Measurements from ENCODE around the gene SDCBP2. TPM values are rescaled to one million over a fixed set of nuclear protein-coding genes. Genes with fewer than 3 reads are reported as not detected.

SDCBP2 gene
- total and polyA plus RNA-seq, 2 donors from 2014 or later = 10.3 to 18.3 TPM

DNA sequence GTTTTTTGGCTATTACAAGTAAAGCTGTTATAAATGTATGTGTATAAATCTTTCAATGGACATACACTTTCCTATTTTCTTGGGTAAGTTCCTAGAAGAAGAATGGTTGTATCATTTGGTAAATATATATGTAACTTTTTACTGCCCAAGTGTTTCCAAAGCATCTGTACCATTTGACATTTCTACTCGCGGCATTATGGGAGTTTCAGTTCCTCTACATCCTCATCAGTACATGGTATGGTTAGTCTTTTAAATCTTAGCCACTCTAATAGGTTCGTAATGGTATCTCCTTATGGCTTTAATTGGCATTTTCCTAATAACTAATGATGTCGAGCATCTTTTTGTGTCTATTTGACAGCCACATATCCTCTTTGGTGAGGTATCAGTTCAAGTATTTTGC, 49.9 kb downstream of the SDCBP2 start:
- Histone ChIP-seq H3K9me3 (ENCODE audit: control insufficient read depth in 2 of 3, insufficient read depth in 1 of 3, low read length in 3 of 3) (no peaks in the 10 kb centered on the region), H3K4me1 (ENCODE audit: control insufficient read depth in 2 of 3, insufficient read depth in 2 of 3, low read depth in 1 of 3, low read length in 3 of 3) (no peaks in the 10 kb centered on the region), H3K36me3 (ENCODE audit: control insufficient read depth in 2 of 3, insufficient read depth in 3 of 3, low read length in 3 of 3) (no peaks in the 10 kb centered on the region), H3K9ac (ENCODE audit: low read length in 3 of 3) (no peak overlapping the region), H3K27ac (ENCODE audit: low read depth in 2 of 2, low read length in 2 of 2) (no peak overlapping the region), H3K27me3 (ENCODE audit: control insufficient read depth, insufficient read depth, low read length) (no peaks in the 10 kb centered on the region), H3K4me3 (ENCODE audit: low read length in 3 of 3) (no peak overlapping the region)
- no peak for FAIRE-seq
- no peak for TF ChIP-seq CTCF (IDR thresholded peaks at IDR 0.05; ENCODE audit: borderline replicate concordance, extremely low read depth, insufficient read depth)
- no peak for DNase-seq
- intact Hi-C loops (cut with DNase I) = no loop called here

DNA sequence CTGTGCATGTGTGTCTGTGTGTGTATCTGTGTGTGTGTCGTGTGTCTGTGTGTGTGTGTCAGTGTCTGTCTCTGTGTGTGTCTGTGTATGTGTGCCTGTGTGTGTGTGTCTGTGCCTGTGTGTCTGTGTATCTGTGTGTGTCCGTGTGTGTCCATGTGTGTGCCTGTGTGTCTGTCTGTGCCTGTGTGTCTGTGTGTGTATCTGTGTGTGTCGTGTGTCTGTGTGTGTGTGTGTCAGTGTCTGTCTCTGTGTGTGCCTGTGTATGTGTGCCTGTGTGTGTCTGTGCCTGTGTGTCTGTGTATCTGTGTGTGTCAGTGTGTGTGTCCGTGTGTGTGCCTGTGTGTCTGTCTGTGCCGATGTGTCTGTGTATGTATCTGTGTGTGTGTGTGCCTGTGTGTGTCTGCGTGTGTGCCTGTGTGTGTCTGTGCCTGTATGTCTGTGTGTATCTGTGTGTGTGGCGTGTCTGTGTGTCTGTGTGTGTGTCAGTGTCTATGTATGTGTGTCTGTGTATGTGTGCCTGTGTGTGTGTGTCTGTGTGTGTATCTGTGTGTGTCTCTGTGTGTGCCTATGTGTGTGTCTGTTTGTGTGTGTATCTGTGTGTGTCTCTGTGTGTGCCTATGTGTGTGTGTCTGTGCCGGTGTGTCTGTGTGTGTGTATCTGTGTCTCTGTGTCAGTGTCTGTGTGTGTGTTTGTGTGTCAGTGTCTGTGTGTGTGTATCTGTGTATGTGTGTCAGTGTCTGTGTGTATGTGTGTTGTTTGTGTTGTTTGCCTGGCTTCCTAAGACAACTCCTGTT, 51.2 kb downstream of the SDCBP2 start:
- no peaks in the 10 kb centered on the region for H3K27me3 ChIP-seq (ENCODE audit: control insufficient read depth, insufficient read depth, low read length)
- H3K36me3 ChIP-seq (ENCODE audit: control insufficient read depth in 2 of 3, insufficient read depth in 3 of 3, low read length in 3 of 3) = no peaks in the 10 kb centered on the region
- FAIRE-seq = no peak

DNA sequence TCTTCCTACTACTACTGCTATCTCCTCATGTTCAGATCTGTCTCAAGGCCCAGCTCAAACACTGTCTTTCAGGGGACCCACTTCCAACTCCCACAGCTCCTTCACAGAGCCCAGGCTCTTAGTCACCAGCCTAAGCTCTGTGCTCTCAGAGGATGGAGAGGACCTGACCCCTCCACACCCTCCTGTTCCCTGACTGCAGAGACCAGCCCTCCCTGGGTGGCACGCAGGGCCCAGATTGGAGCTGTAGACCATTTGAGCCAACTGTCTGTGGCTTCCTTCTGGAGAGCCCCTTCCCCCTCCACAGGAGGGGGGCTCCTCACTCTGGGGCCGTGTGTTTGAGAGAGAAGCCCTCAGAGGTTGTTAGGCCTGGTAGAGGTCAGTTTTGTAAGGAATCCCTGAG, 53.0 kb downstream of the SDCBP2 start:
- intact Hi-C loops (cut with DNase I) = no loop called here
- Histone ChIP-seq H3K27ac (ENCODE audit: low read depth in 2 of 2, low read length in 2 of 2) (no peak overlapping the region), H3K4me1 (ENCODE audit: control insufficient read depth in 2 of 3, insufficient read depth in 2 of 3, low read depth in 1 of 3, low read length in 3 of 3) (no peaks in the 10 kb centered on the region), H3K9me3 (ENCODE audit: control insufficient read depth in 2 of 3, insufficient read depth in 1 of 3, low read length in 3 of 3) (no peaks in the 10 kb centered on the region), H3K36me3 (ENCODE audit: control insufficient read depth in 2 of 3, insufficient read depth in 3 of 3, low read length in 3 of 3) (no peaks in the 10 kb centered on the region), H3K9ac (ENCODE audit: low read length in 3 of 3) (no peak overlapping the region), H3K4me3 (ENCODE audit: low read length in 3 of 3) (no peak overlapping the region), H3K27me3 (ENCODE audit: control insufficient read depth, insufficient read depth, low read length) (no peaks in the 10 kb centered on the region)
- FAIRE-seq (no peak), DNase-seq (no peak)
- TF ChIP-seq CTCF (IDR thresholded peaks at IDR 0.05; ENCODE audit: borderline replicate concordance, extremely low read depth, insufficient read depth) = no peak

More for the DNA sequence above, 51.2 kb downstream of the SDCBP2 start:
- no peak for TF ChIP-seq CTCF (IDR thresholded peaks at IDR 0.05; ENCODE audit: borderline replicate concordance, extremely low read depth, insufficient read depth)
- Histone ChIP-seq H3K4me3 (ENCODE audit: low read length in 3 of 3) (no peak overlapping the region), H3K27ac (ENCODE audit: low read depth in 2 of 2, low read length in 2 of 2) (no peak overlapping the region), H3K9ac (ENCODE audit: low read length in 3 of 3) (no peak overlapping the region), H3K4me1 (ENCODE audit: control insufficient read depth in 2 of 3, insufficient read depth in 2 of 3, low read depth in 1 of 3, low read length in 3 of 3) (no peaks in the 10 kb centered on the region), H3K9me3 (ENCODE audit: control insufficient read depth in 2 of 3, insufficient read depth in 1 of 3, low read length in 3 of 3) (no peaks in the 10 kb centered on the region)
- intact Hi-C loops (cut with DNase I) = no loop called here
- DNase-seq = no peak

All from kidney (tissue), 14 donors.